B cell (primary cell): ENCODE measurements around the gene CA5A. TPM values are rescaled to one million over a fixed set of nuclear protein-coding genes. Genes with fewer than 3 reads are reported as not detected.
"Not testable (repeated sequence)": the region's sequence is repeated elsewhere in the genome, so short reads cannot be mapped to it uniquely, and the experiment has no call there.

Source experiments
- ATAC-seq: fragments of 200-7000 bp; cut with Tn5 transposase; one replicate; pipeline ENCODE4 v1.10.0; 2021; ENCODE audit warnings: low read depth, mild to moderate bottlenecking, moderate number of reproducible peaks, moderate library complexity
- CTCF ChIA-PET: fragments of 350-600 bp; sonication (Branson Sonifier 250); formaldehyde crosslinking; loops from one replicate; lab custom pipeline; 2021; ENCODE audit warnings: antibody characterized with exemption, inconsistent platforms; lab: Charles Lee
- POLR2A ChIA-PET: fragments of 350-600 bp; sonication (Branson Sonifier 250); formaldehyde crosslinking; loops from one replicate; lab custom pipeline; 2021; ENCODE audit warnings: antibody characterized with exemption; lab: Charles Lee
- DNase-seq: peaks from one replicate; pipeline ENCODE4 v3.0.0; 2013
- H2AFZ ChIP-seq: 2 replicates; pipeline ENCODE4 v1.6.1; 2012; ENCODE audit warnings: mild to moderate bottlenecking, low read depth, low read length; ENCODE audit not compliant: insufficient read depth, poor library complexity, severe bottlenecking
- H3K27ac ChIP-seq, 2 donors: 1 replicate in 1 of 2; 2 replicates in 1 of 2; pipeline ENCODE4 v1.5.1; 2012 to 2013; ENCODE audit warnings: low read length in 2 of 2, mild to moderate bottlenecking in 2 of 2, moderate library complexity in 1 of 2
- H3K27me3 ChIP-seq, 4 experiments: fragments of 200-600 bp in 1 of 4; sonication (generic) in 1 of 4; replicated peaks in 1 of 4; 1 replicate in 2 of 4; 2 replicates in 2 of 4; pipeline versions ENCODE4 v1.6.1 to v1.7.0; 2013 to 2016; ENCODE audit warnings: low read length in 3 of 4, mild to moderate bottlenecking in 2 of 4, mixed read lengths in 1 of 4, moderate library complexity in 1 of 4; ENCODE audit not compliant: insufficient read depth in 4 of 4, control insufficient read depth in 3 of 4; ENCODE audit errors: control extremely low read depth in 1 of 4
- H3K36me3 ChIP-seq, 2 experiments: replicated peaks in 1 of 2; 1 replicate in 1 of 2; 2 replicates in 1 of 2; pipeline versions ENCODE4 v1.6.1 to v1.7.1; 2013; ENCODE audit warnings: low read length in 1 of 2; ENCODE audit not compliant: insufficient read depth in 2 of 2, control insufficient read depth in 1 of 2; ENCODE audit errors: control extremely low read depth in 1 of 2, extremely low read depth in 1 of 2
- H3K4me1 ChIP-seq, 2 donors: fragments of 200-600 bp in 1 of 2; sonication (generic) in 1 of 2; 1 replicate in 1 of 2; 2 replicates in 1 of 2; pipeline versions ENCODE4 v1.5.1 to v1.6.1; 2013 to 2017; ENCODE audit warnings: low read length in 2 of 2; ENCODE audit not compliant: control insufficient read depth in 2 of 2, insufficient read depth in 2 of 2
- H3K4me2 ChIP-seq: replicated peaks from 2 replicates; pipeline ENCODE3; 2012; ENCODE audit warnings: mild to moderate bottlenecking, low read depth, low read length; ENCODE audit not compliant: poor library complexity, severe bottlenecking
- H3K4me3 ChIP-seq, 5 experiments: fragments of 200-600 bp in 1 of 5; sonication (generic) in 1 of 5; 1 replicate in 3 of 5; 2 replicates in 2 of 5; pipeline versions ENCODE4 v1.5.1 to v1.7.0; 2011 to 2016; ENCODE audit warnings: low read length in 4 of 5, mild to moderate bottlenecking in 4 of 5, low read depth in 2 of 5, control low read depth in 1 of 5, moderate library complexity in 1 of 5; ENCODE audit not compliant: insufficient read depth in 1 of 5; ENCODE audit errors: control extremely low read depth in 1 of 5, extremely low read depth in 1 of 5
- H3K79me2 ChIP-seq: fragments of 200-600 bp; sonication (generic); one replicate; pipeline ENCODE4 v1.6.0; 2016; ENCODE audit warnings: low read length; ENCODE audit not compliant: control insufficient read depth, insufficient read depth
- H3K9ac ChIP-seq: fragments of 200-600 bp; sonication (generic); 2 replicates; pipeline ENCODE4 v1.6.1; 2017; ENCODE audit warnings: mild to moderate bottlenecking, low read length, moderate library complexity
- H3K9me3 ChIP-seq, 3 donors: one replicate each; pipeline versions ENCODE4 v1.6.1 to v1.7.1; 2013; ENCODE audit warnings: low read length in 2 of 3; ENCODE audit not compliant: control insufficient read depth in 2 of 3, insufficient read depth in 1 of 3; ENCODE audit errors: control extremely low read depth in 1 of 3
- H4K20me1 ChIP-seq: 2 replicates; pipeline ENCODE4 v1.6.0; 2012; ENCODE audit warnings: mild to moderate bottlenecking, low read length; ENCODE audit not compliant: insufficient read depth, control insufficient read depth, poor library complexity, severe bottlenecking
- H3K27ac Mint-ChIP-seq: one replicate; pipeline ENCODE4 v1.8.0; 2021; ENCODE audit warnings: mixed read lengths
- H3K27me3 Mint-ChIP-seq: one replicate; pipeline ENCODE4 v1.8.0; 2021; ENCODE audit warnings: mixed read lengths
- H3K4me1 Mint-ChIP-seq: one replicate; pipeline ENCODE4 v1.8.0; 2021; ENCODE audit warnings: mixed read lengths
- H3K4me3 Mint-ChIP-seq: one replicate; pipeline ENCODE4 v1.8.0; 2021; ENCODE audit warnings: mixed read lengths
- H3K9me3 Mint-ChIP-seq: one replicate; pipeline ENCODE4 v1.8.0; 2022; ENCODE audit warnings: mixed read lengths; ENCODE audit not compliant: insufficient read depth
- EZH2 ChIP-seq: IDR thresholded peaks from 2 replicates; pipeline ENCODE4 v1.6.1; 2012; ENCODE audit warnings: borderline replicate concordance, low read depth, mild to moderate bottlenecking, moderate library complexity, low read length; ENCODE audit not compliant: insufficient read depth, poor library complexity, severe bottlenecking
- WGBS: methylation state at CpG from one replicate; pipeline ENCODE4 v1.1.5; 2013; ENCODE audit warnings: missing lambda C conversion rate; ENCODE audit not compliant: insufficient coverage; 5-methylcytosine and 5-hydroxymethylcytosine counted together
- intact Hi-C: fragments of 100-400 bp; cut with micrococcal nuclease; formaldehyde crosslinking; loops from one replicate; pipeline ENCODE4 v1.10.0; 2022
- polyA plus RNA-seq: library from polyadenylated mRNA; depleted of rRNA; stranded (reverse); fragments of >200 nt; gene quantifications from 2 replicates; pipeline ENCODE4 v1.2.3, GENCODE V29; 2012
- total RNA-seq, 2 donors: library from RNA; stranded (reverse); fragments of 120-200 nt in 1 of 2; gene quantifications; 1 replicate in 1 of 2; 2 replicates in 1 of 2; pipeline versions ENCODE4 v1.2.3 to v1.2.4, GENCODE V29; 2013 to 2022
- TF ChIP-seq, protein P1 (sequence below): fragments of 200-600 bp; IDR thresholded peaks from one replicate; pipeline ENCODE4 v1.8.0; 2022; ENCODE audit warnings: antibody characterized with exemption, mild to moderate bottlenecking

The CA5A gene
- total and polyA plus RNA-seq, 2 donors (not counting 1 experiment from before 2014, with no cell fraction given), result 0.27 TPM; not detected in 1

DNA sequence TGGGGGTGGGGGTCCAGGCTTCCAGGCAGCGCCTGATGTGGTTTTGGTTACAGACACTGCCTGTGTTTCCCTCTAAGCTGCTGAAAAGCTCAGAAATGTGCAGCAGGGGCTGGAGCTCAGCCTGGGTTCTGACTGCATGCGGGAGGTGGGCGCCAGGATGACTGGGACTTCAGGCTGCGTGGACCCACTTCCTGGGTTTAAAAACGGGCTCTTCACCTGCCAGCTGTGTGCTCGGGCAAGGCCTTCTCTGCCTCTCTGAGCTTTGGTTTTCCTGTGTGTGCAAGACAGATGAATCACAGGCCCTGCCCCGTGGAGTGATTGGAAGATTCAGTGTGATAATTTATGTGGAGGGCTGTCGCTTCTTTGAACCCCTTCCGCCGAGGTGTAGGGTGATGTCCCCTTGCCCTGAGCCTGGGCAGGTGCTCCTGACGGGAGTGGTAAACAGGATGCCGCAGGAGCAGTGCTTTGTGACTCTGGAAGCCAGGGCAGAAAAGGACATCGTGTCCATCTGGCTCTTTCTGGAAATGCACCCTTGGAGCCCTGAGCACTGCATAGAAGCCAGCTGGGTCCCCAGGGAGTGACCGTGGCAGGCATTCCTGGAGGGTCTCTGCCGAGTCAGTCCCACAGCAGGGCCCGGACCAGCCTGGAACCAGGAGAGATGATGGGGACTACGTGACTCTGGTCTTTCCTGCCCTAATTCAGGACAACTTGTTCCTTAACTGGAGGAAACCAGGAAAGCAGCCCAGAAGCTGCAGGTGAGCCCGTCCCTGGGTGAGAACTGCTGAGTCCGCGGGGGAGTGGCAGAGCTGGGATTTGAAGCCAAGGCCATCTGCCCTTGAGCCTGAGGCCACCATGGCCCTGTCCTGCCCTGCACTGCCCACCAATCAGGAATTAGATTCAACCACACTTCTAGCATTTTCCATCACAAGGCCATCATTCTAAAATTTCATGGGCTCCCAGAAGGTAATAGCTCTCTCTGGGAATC, 38.5 kb downstream of the CA5A start:
- peaks cover 4 to 8% of the 10 kb centered on the region in 2 donors for H3K4me1 ChIP-seq
- Mint-ChIP-seq H3K9me3 (no peaks in the 10 kb centered on the region), H3K4me3 (no peak overlapping the region), H3K27me3 (peaks cover 23% of the 10 kb centered on the region), H3K4me1 (peaks cover 11% of the 10 kb centered on the region), H3K27ac (no peak overlapping the region)
- no peak for DNase-seq
- H3K9me3 ChIP-seq, result no peaks in the 10 kb centered on the region
- H4K20me1 ChIP-seq, result no peaks in the 10 kb centered on the region
- no peak overlapping the region for H3K4me2 ChIP-seq
- POLR2A ChIA-PET, result no interaction called here
- no peaks in the 10 kb centered on the region for H3K79me2 ChIP-seq
- no peak for ATAC-seq
- WGBS, result 43% methylated on average over 20 of the region's 20 CpGs
- no peak overlapping the region for H2AFZ ChIP-seq
- H3K36me3 ChIP-seq, result no peaks in the 10 kb centered on the region
- TF ChIP-seq EZH2, result no peak
- TF ChIP-seq, protein P1, sequence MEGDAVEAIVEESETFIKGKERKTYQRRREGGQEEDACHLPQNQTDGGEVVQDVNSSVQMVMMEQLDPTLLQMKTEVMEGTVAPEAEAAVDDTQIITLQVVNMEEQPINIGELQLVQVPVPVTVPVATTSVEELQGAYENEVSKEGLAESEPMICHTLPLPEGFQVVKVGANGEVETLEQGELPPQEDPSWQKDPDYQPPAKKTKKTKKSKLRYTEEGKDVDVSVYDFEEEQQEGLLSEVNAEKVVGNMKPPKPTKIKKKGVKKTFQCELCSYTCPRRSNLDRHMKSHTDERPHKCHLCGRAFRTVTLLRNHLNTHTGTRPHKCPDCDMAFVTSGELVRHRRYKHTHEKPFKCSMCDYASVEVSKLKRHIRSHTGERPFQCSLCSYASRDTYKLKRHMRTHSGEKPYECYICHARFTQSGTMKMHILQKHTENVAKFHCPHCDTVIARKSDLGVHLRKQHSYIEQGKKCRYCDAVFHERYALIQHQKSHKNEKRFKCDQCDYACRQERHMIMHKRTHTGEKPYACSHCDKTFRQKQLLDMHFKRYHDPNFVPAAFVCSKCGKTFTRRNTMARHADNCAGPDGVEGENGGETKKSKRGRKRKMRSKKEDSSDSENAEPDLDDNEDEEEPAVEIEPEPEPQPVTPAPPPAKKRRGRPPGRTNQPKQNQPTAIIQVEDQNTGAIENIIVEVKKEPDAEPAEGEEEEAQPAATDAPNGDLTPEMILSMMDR, result no peak
- no peak overlapping the region for H3K27ac ChIP-seq
- CTCF ChIA-PET, result interaction anchor here (1.6 kb wide), 1 partner anchor 26 kb away, joined by 4 read pairs; no protein-coding TSS in a partner anchor
- intact Hi-C loops, result no loop called here
- H3K4me3 ChIP-seq, result no peak overlapping the region
- H3K9ac ChIP-seq, result no peak overlapping the region
- H3K27me3 ChIP-seq, result peaks cover 0 to 9% (median 2%) of the 10 kb centered on the region in 4 experiments

DNA sequence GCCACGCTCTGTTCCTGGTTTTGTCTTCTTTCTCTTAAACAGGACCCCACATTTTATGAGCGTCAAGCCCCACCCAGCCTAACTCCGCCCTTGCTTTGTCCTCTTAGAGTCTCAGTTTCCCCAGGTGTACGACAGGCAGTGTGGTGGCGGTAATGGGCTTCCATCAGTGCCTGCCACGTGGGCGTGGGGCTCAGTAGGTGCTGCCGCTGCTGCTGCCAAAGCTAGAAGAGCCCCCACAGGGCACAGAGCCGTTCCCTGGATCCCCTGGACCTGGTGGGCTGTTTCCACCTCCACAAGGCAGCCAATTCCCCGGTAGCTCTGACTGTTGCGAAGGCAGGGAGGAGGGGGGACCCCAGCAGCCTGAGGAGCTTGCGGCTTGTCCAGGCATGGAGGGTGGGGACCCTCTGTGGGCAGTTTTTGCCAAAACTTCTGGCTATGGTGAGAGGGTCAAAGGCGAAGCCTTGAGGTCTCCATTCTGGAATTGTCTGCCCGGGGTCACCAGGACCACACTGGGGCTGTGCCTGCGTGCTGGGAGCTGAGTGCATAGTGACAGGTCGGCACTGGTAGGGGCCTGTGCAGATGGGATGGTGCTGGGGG, 39.3 kb downstream of the CA5A start:
- peaks cover 21% of the 10 kb centered on the region for H3K27me3 Mint-ChIP-seq
- H3K4me3 Mint-ChIP-seq, ATAC-seq, H3K36me3 ChIP-seq, H3K79me2 ChIP-seq, H3K4me3 ChIP-seq, H3K4me1 ChIP-seq, H4K20me1 ChIP-seq, intact Hi-C loops, POLR2A ChIA-PET, H3K9ac ChIP-seq, H3K27ac Mint-ChIP-seq, H3K9me3 ChIP-seq, H3K4me2 ChIP-seq, H3K9me3 Mint-ChIP-seq, DNase-seq, H2AFZ ChIP-seq, H3K27ac ChIP-seq, H3K27me3 ChIP-seq: not testable (repeated sequence)
- CTCF ChIA-PET, result interaction anchor here (1.6 kb wide), 1 partner anchor 26 kb away, joined by 4 read pairs; no protein-coding TSS in a partner anchor
- H3K4me1 Mint-ChIP-seq, result peaks cover 11% of the 10 kb centered on the region
- 85% methylated on average over 16 of the region's 16 CpGs for WGBS

DNA sequence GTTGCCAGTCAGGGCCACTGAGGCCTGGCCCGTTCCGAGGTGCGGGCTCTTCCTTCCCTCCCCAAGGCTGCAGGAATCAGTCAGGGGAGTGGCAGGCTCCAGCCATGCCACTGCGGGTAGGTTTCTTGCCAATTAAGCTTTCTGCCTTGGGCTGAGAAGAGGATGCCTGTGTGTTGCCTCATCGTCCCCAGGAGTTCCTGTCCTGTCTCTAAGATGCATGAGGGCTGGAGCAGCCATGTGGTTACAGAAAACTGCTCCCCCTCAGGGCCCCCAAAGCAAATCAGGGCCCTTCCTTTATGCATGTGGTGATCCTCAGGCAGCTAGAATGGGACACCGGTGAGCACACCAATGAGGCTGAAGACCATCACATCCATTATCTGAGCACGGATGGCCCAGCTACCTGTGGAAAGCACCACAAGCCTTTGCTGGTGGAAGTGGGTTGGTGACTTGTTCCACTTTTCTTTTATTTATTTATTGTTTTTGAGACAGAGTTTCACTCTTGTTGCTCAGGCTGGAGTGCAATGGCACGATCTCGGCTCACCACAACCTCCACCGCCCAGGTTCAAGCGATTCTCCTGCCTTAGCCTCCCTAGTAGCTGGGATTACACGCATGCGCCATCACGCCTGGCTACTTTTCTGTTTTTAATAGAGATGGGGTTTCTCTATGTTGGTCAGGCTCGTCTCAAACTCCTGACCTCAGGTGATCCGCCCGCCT, 40.0 kb downstream of the CA5A start:
- not testable (repeated sequence) for H3K4me1 ChIP-seq

More for the DNA sequence above, 40.0 kb downstream of the CA5A start:
- H3K4me3 Mint-ChIP-seq, H3K4me3 ChIP-seq, H4K20me1 ChIP-seq, H3K27ac ChIP-seq, H3K9me3 ChIP-seq, intact Hi-C loops, H3K79me2 ChIP-seq, POLR2A ChIA-PET, H3K4me2 ChIP-seq, H3K9me3 Mint-ChIP-seq, H3K36me3 ChIP-seq, DNase-seq, H3K27ac Mint-ChIP-seq, H2AFZ ChIP-seq, H3K27me3 ChIP-seq, H3K9ac ChIP-seq: not testable (repeated sequence)
- CTCF ChIA-PET, result interaction anchor here (1.3 to 1.6 kb wide), 2 partner anchors 25 to 117 kb away, joined by 4 to 6 read pairs; no protein-coding TSS in a partner anchor
- peak; percentile 51 for ATAC-seq
- H3K27me3 Mint-ChIP-seq, result peaks cover 21% of the 10 kb centered on the region
- 79% methylated on average over 7 of the region's 17 CpGs for WGBS
- H3K4me1 Mint-ChIP-seq, result peaks cover 11% of the 10 kb centered on the region
